RWPE2 (cell line): ENCODE data around the gene TFEB.

ENCODE experiments used
- ATAC-seq: fragments of 200-7000 bp; cut with Tn5 transposase; 3 replicates; pipeline ENCODE4 v1.9.1; 2021; ENCODE audit warnings: low read depth
- DNase-seq: peaks from one replicate; pipeline ENCODE4 v3.0.0-alpha.2; 2020; ENCODE audit warnings: low spot score
- H3K27ac ChIP-seq: fragments of 450-650 bp; 2 replicates; pipeline ENCODE4 v1.5.1; 2017; ENCODE audit warnings: mild to moderate bottlenecking; ENCODE audit not compliant: poor library complexity, severe bottlenecking
- H3K27me3 ChIP-seq: fragments of 250-450 bp; sonication (Bioruptor Pico); 2 replicates; pipeline ENCODE4 v1.5.1; 2021; ENCODE audit warnings: mild to moderate bottlenecking, moderate library complexity; ENCODE audit not compliant: insufficient read depth, poor library complexity, severe bottlenecking
- H3K36me3 ChIP-seq: fragments of 250-450 bp; sonication (Bioruptor Pico); 2 replicates; pipeline ENCODE4 v1.5.1; 2020; ENCODE audit warnings: low read depth, mild to moderate bottlenecking, moderate library complexity
- H3K4me1 ChIP-seq: fragments of 250-450 bp; sonication (Bioruptor Pico); 2 replicates; pipeline ENCODE4 v1.5.1; 2021; ENCODE audit warnings: mild to moderate bottlenecking, moderate library complexity; ENCODE audit not compliant: insufficient read depth, poor library complexity, severe bottlenecking
- H3K4me3 ChIP-seq: fragments of 250-450 bp; sonication (Bioruptor Pico); 2 replicates; pipeline ENCODE4 v1.5.1; 2021; ENCODE audit warnings: mild to moderate bottlenecking, moderate library complexity; ENCODE audit not compliant: severe bottlenecking
- H3K9me3 ChIP-seq: fragments of 250-450 bp; sonication (Bioruptor Pico); 2 replicates; pipeline ENCODE4 v1.5.1; 2021; ENCODE audit warnings: mild to moderate bottlenecking, moderate library complexity; ENCODE audit not compliant: severe bottlenecking
- CTCF ChIP-seq: fragments of 450-650 bp; IDR thresholded peaks from one replicate; pipeline ENCODE4 v1.5.1; 2017; ENCODE audit warnings: mild to moderate bottlenecking, moderate library complexity; ENCODE audit not compliant: poor library complexity, severe bottlenecking

TFEB gene

GRCh38 chr6:41655176-41655575 lies 80.2 kb downstream of the TFEB start:
- Histone ChIP-seq H3K4me1 (peaks cover 7% of the 10 kb centered on the region), H3K9me3 (no peaks in the 10 kb centered on the region), H3K27me3 (no peaks in the 10 kb centered on the region), H3K27ac (peak overlapping the region; percentile 27), H3K36me3 (peaks cover 27% of the 10 kb centered on the region), H3K4me3 (no peak overlapping the region)
- ATAC-seq (no peak), DNase-seq (no peak)
- no peak for TF ChIP-seq CTCF

- Histone ChIP-seq H3K36me3 (peaks cover 31% of the 10 kb centered on the region), H3K27ac (no peak overlapping the region), H3K9me3 (no peaks in the 10 kb centered on the region), H3K27me3 (no peaks in the 10 kb centered on the region), H3K4me1 (peaks cover 7% of the 10 kb centered on the region), H3K4me3 (no peak overlapping the region)
- ATAC-seq, result no peak
- TF ChIP-seq CTCF, result no peak
- no peak for DNase-seq
These were observed 80.7 kb downstream of the TFEB start for GRCh38 chr6:41654698-41655151.

GRCh38 chr6:41654151-41654697 lies 81.2 kb downstream of the TFEB start:
- peaks cover 36% of the 10 kb centered on the region for H3K36me3 ChIP-seq
- no peak overlapping the region for H3K4me3 ChIP-seq
- no peaks in the 10 kb centered on the region for H3K9me3 ChIP-seq
- H3K27ac ChIP-seq, result no peak overlapping the region
- no peaks in the 10 kb centered on the region for H3K27me3 ChIP-seq
- ATAC-seq (no peak), DNase-seq (no peak)
- no peak for TF ChIP-seq CTCF
- H3K4me1 ChIP-seq, result peaks cover 7% of the 10 kb centered on the region

DNA sequence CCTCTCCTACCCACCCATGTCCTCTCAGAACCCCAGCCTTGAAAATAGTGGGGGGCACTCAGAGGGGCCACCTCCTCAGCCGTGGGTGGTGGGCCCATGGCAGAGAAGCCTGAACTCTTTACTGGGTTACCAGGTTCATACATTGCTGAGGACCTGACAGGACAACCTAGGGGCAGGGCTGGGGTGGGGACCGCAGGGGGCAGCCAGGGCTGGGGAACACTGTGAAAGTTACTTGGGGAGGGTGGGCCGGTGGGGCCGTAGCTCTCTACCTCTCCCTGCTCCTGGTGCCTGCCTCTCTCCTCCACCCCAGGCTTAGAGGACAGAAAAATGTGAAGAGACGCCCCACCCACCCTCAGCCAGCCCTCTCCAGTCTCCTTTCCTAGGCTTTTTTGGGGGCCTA lies 81.7 kb downstream of the TFEB start:
- DNase-seq (no peak), ATAC-seq (no peak)
- no peak overlapping the region for H3K27ac ChIP-seq
- H3K36me3 ChIP-seq, result peaks cover 42% of the 10 kb centered on the region
- no peak for TF ChIP-seq CTCF
- H3K4me1 ChIP-seq, result peaks cover 7% of the 10 kb centered on the region
- H3K9me3 ChIP-seq, result no peaks in the 10 kb centered on the region
- H3K4me3 ChIP-seq, result no peak overlapping the region
- H3K27me3 ChIP-seq, result no peaks in the 10 kb centered on the region

DNA sequence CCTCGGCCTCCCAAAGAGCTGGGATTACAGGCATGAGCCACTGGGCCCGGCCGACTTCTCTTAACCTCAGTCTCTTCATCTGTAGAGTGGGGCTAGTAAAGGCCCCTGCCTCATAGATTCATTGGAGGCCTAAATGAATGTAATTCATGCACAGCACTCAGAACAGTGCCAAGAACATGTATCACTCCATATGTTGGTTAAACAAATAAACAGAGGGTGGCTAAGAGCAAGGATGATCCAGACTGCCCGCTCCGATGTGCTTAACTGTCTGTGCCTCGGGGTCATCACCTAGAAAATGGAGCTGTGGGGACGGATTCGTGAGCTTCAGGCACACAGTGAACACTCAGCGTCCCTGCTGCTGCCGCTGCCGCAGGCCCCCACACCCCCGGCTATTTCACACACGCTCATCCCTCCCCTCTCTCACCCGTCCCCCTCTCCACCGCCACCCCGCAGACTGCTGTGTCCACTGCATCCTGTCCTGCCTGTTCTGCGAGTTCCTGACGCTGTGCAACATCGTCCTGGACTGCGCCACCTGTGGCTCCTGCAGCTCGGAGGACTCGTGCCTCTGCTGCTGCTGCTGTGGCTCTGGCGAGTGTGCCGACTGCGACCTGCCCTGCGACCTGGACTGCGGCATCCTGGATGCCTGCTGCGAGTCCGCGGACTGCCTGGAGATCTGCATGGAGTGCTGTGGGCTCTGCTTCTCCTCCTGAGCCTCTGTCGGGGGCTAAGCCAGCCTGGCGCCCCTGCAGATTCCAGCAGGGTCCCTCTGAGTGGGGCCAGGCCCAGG lies 82.3 kb downstream of the TFEB start:
- peak; percentile 8; the same call in 2 of the 3 replicates for ATAC-seq
- Histone ChIP-seq H3K4me1 (peaks cover 7% of the 10 kb centered on the region), H3K9me3 (no peaks in the 10 kb centered on the region), H3K36me3 (peaks cover 48% of the 10 kb centered on the region), H3K27me3 (no peaks in the 10 kb centered on the region), H3K27ac (no peak overlapping the region), H3K4me3 (no peak overlapping the region)
- TF ChIP-seq CTCF, result no peak
- DNase-seq, result no peak
